HL-60 (cell line): ENCODE results near the gene ANKRD55.

Experiments used
- CTCF ChIP-seq: IDR thresholded peaks from one replicate; pipeline ENCODE4 v1.5.1; 2011; ENCODE audit warnings: low read length, control low read depth, inconsistent platforms; ENCODE audit not compliant: insufficient read depth
- GABPA ChIP-seq: IDR thresholded peaks from 2 replicates; pipeline ENCODE4 v1.6.1; 2012; ENCODE audit warnings: low read depth
- POLR2AphosphoS5 ChIP-seq: IDR thresholded peaks from 2 replicates; pipeline ENCODE4 v1.6.1; 2012; ENCODE audit warnings: low read depth
- REST ChIP-seq: IDR thresholded peaks from 2 replicates; pipeline ENCODE4 v1.6.1; 2012; ENCODE audit warnings: low read depth; ENCODE audit not compliant: insufficient replicate concordance

GRCh38 chr5:56281489-56282165 is 48.5 kb upstream of the ANKRD55 start:
- TF ChIP-seq CTCF (no peak), REST (no peak), POLR2AphosphoS5 (no peak), GABPA (no peak)
